ENCODE results near the gene ARL6IP5. TPM values are rescaled to one million over a fixed set of nuclear protein-coding genes. Genes with fewer than 3 reads are reported as not detected.

ARL6IP5 gene
- total RNA-seq, 1 donor from 2014 or later = 193 TPM

DNA sequence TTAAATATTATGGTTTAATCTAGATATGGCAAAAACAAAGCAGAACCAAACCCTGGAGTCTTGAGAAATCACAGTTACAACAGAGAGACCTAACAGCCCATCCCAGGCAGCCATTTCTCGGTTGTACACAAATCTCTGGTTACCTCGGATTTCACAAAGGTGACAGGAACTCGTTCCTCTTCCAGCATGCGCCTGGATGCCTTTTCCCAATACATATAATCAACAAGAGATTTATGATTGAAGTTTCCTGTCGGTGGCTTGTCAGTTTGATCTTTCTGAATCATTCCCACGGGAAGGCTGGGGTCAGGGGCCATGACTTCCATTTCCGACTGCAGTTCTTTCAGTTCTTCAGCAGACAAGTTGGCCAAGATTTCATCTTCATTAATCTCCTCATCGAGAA lies 37.2 kb downstream of the ARL6IP5 start:
- Histone ChIP-seq H3K27me3 (ENCODE audit: low read depth) (no peaks in the 10 kb centered on the region), H3K4me3 (peak overlapping the region; percentile 65), H3K4me1 (peaks cover 25% of the 10 kb centered on the region), H3K27ac (replicated peaks) (peak overlapping the region; percentile 82), H3K36me3 (peaks cover 12% of the 10 kb centered on the region), H3K9me3 (replicated peaks) (no peaks in the 10 kb centered on the region)
- TF ChIP-seq, protein P1, sequence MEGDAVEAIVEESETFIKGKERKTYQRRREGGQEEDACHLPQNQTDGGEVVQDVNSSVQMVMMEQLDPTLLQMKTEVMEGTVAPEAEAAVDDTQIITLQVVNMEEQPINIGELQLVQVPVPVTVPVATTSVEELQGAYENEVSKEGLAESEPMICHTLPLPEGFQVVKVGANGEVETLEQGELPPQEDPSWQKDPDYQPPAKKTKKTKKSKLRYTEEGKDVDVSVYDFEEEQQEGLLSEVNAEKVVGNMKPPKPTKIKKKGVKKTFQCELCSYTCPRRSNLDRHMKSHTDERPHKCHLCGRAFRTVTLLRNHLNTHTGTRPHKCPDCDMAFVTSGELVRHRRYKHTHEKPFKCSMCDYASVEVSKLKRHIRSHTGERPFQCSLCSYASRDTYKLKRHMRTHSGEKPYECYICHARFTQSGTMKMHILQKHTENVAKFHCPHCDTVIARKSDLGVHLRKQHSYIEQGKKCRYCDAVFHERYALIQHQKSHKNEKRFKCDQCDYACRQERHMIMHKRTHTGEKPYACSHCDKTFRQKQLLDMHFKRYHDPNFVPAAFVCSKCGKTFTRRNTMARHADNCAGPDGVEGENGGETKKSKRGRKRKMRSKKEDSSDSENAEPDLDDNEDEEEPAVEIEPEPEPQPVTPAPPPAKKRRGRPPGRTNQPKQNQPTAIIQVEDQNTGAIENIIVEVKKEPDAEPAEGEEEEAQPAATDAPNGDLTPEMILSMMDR (IDR thresholded peaks at IDR 0.05; ENCODE audit: borderline replicate concordance) = no peak
- intact Hi-C loops (cut with micrococcal nuclease) = no loop called here
- DNase-seq = no peak

DNA sequence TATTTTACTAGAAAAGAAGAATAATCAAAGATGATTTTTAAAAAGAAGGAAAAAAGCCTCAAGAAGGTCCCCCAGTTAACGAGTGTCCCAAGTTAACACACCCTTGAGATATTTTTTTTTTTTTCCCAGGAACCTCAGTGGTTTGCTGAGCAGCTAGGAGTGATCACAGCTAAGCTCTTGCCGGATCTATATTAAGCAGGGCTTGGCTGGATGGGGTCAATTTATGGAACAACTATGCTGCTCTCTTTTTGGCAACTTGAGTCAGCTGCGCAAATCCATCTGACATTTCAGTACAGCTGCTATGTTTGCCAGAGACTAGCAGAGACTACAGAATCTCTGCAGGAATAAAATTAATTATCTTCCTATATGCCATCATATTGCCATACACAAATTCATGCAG lies 37.7 kb downstream of the ARL6IP5 start, which contains the start of gene LMOD3:
LMOD3 (minus strand) TSS at position 193 of the 400 bp plus-strand sequence. CDS start 209 bp downstream, outside the sequence.
- intact Hi-C loops (cut with micrococcal nuclease) = no loop called here
- Histone ChIP-seq H3K9me3 (replicated peaks) (no peaks in the 10 kb centered on the region), H3K4me3 (peak within 1 kb of the TSS; percentile 65), H3K4me1 (peaks cover 25% of the 10 kb centered on the region), H3K27ac (replicated peaks) (peak within 1 kb of the TSS; percentile 82), H3K36me3 (peaks cover 12% of the 10 kb centered on the region), H3K27me3 (ENCODE audit: low read depth) (no peaks in the 10 kb centered on the region)
- no peak for DNase-seq
- TF ChIP-seq, protein P1 (IDR thresholded peaks at IDR 0.05; ENCODE audit: borderline replicate concordance) = no peak

DNA sequence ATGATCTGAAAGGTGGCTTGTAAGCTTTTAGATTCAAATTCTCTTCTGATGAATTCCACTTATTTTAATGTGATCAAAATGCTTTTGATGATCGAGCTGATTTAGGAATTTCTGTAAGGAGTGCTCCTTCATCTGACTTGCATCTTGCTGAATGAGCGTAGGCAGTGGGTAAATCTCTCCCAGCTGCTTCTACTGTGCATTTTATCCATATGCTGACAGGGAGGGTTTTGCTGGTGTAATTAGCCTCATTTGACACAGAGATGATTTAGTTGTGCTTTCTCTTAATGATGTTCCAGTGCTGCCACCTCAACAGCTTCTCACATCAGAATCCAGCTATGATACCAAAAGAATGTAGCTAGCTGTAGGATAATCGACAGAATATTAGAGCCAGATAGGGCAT lies 41.5 kb downstream of the ARL6IP5 start:
- intact Hi-C loops (cut with micrococcal nuclease) = no loop called here
- Histone ChIP-seq H3K27me3 (ENCODE audit: low read depth) (no peaks in the 10 kb centered on the region), H3K4me1 (peaks cover 8% of the 10 kb centered on the region), H3K9me3 (replicated peaks) (no peaks in the 10 kb centered on the region), H3K4me3 (no peak overlapping the region), H3K27ac (replicated peaks) (no peak overlapping the region), H3K36me3 (no peaks in the 10 kb centered on the region)
- TF ChIP-seq, protein P1 (IDR thresholded peaks at IDR 0.05; ENCODE audit: borderline replicate concordance) = no peak
- DNase-seq = no peak

DNA sequence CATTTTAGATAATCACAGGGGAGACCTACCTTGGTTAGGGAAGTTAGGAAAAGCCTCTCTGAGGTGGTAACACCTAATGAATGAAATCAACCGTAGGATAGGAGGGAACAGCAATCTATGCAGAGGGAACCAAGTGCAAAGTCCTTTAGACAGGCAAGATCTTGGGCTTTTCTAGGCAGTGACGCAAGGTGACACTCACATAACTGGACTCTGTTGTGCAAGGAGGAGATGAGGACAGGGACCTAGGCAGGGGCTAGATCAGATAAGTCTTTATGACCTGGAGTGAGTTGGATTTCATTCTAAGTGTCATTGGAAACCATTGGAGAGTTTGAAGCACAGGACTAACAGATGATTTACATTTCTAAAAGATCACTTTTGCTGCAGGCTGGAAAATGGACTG lies 42.3 kb downstream of the ARL6IP5 start:
- Histone ChIP-seq H3K4me1 (peaks cover 8% of the 10 kb centered on the region), H3K27me3 (ENCODE audit: low read depth) (no peaks in the 10 kb centered on the region), H3K36me3 (no peaks in the 10 kb centered on the region), H3K9me3 (replicated peaks) (no peaks in the 10 kb centered on the region), H3K27ac (replicated peaks) (no peak overlapping the region), H3K4me3 (no peak overlapping the region)
- TF ChIP-seq, protein P1 (IDR thresholded peaks at IDR 0.05; ENCODE audit: borderline replicate concordance) = no peak
- DNase-seq = no peak
- intact Hi-C loops (cut with micrococcal nuclease) = no loop called here

DNA sequence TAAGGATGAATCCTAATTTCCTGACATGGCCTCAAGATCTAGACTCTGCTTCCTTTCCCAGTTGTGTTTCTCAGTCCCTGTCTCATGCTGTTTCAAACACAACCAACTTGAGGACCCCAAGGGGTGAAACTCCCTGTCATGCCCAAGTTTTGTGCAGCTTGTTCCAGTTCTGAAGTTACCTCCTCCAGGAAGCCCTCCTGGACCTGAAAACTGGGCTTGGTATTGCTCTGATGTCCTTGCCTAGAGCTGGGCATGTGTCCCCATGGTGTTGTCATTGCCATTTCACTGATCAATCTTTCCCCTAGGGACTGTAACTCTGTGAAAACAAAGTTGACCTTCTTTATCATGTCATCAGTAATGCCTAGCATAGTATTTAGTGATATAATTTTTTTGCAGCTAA lies 43.8 kb downstream of the ARL6IP5 start:
- no peak for DNase-seq
- Histone ChIP-seq H3K9me3 (replicated peaks) (no peaks in the 10 kb centered on the region), H3K27ac (replicated peaks) (no peak overlapping the region), H3K4me1 (no peaks in the 10 kb centered on the region), H3K27me3 (ENCODE audit: low read depth) (no peaks in the 10 kb centered on the region), H3K4me3 (no peak overlapping the region), H3K36me3 (no peaks in the 10 kb centered on the region)
- TF ChIP-seq, protein P1 (IDR thresholded peaks at IDR 0.05; ENCODE audit: borderline replicate concordance) = no peak
- intact Hi-C loops (cut with micrococcal nuclease) = no loop called here
